ENCODE results near the gene LAMP1. TPM values are rescaled to one million over a fixed set of nuclear protein-coding genes. Genes with fewer than 3 reads are reported as not detected.

Gene LAMP1
- total and polyA plus RNA-seq, 2 experiments from 2014 or later = 34.5 to 107 TPM

GRCh38 chr13:113337556-113337955 is 40.5 kb downstream of the LAMP1 start (continued):
- TF ChIP-seq JUNB (IDR thresholded peaks at IDR 0.05; ENCODE audit: unreplicated experiment) = no peak
- no peak for TF ChIP-seq EZH2 (IDR thresholded peaks at IDR 0.05; ENCODE audit: low read depth, unreplicated experiment)
- TF ChIP-seq NANOG (IDR thresholded peaks at IDR 0.05; ENCODE audit: borderline replicate concordance) = no peak
- no peak for TF ChIP-seq CREB1 (CRISPR knock-in tag; IDR thresholded peaks at IDR 0.05; ENCODE audit: low read depth)
- TF ChIP-seq, protein P1, sequence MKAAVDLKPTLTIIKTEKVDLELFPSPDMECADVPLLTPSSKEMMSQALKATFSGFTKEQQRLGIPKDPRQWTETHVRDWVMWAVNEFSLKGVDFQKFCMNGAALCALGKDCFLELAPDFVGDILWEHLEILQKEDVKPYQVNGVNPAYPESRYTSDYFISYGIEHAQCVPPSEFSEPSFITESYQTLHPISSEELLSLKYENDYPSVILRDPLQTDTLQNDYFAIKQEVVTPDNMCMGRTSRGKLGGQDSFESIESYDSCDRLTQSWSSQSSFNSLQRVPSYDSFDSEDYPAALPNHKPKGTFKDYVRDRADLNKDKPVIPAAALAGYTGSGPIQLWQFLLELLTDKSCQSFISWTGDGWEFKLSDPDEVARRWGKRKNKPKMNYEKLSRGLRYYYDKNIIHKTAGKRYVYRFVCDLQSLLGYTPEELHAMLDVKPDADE (IDR thresholded peaks at IDR 0.05) = no peak
- no peak for TF ChIP-seq ZNF114 (CRISPR knock-in tag; IDR thresholded peaks at IDR 0.05)
- TF ChIP-seq POLR2AphosphoS5 (IDR thresholded peaks at IDR 0.05; ENCODE audit: low read depth) = no peak
- TF ChIP-seq STAT1 (IDR thresholded peaks at IDR 0.05; ENCODE audit: unreplicated experiment) = no peak
- no peak for TF ChIP-seq CTCF (conservative IDR thresholded peaks at IDR 0.05; ENCODE audit: low read depth in 2 of 2)

DNA sequence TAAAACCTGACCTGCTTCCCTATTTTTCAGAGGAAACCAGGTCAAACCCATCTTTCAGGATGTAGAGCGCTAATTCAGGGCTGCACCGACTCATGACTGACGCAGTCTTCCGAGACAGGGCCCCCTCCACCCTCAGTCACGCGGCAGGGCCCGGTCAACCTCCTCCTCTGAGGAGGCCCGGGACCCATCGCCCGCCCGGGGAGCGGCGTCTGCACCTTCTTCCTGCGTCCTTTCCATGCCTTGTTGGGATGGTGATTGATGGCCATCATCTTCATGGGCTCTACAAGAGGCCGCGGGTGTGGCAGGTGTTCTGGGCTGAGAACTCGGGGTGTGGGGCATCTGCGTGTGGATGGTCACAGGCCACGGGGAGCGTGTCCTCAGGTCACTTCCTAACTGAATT is 40.9 kb downstream of the LAMP1 start:
- Histone ChIP-seq H3K4me2 (no peak overlapping the region), H3K4me1 (ENCODE audit: insufficient read depth) (no peaks in the 10 kb centered on the region), H3K9me2 (ENCODE audit: insufficient read depth) (no peaks in the 10 kb centered on the region), H2AFZ (no peak overlapping the region), H3K27me3 (ENCODE audit: insufficient read depth) (no peaks in the 10 kb centered on the region), H3K4me3 (no peak overlapping the region), H3F3A (replicated peaks; ENCODE audit: low read depth) (0 out of 2 replicates have a peak, but pooled peaks cover 10% of the 10 kb centered on the region), H3K36me3 (ENCODE audit: insufficient read depth) (no peaks in the 10 kb centered on the region), H3K27ac (ENCODE audit: low read depth) (no peak overlapping the region), H3K79me2 (replicated peaks; ENCODE audit: insufficient read depth) (no peaks in the 10 kb centered on the region; the same call in 1 of the 2 replicates), H4K20me1 (replicated peaks; ENCODE audit: insufficient read depth) (peaks cover 4% of the 10 kb centered on the region)
- DNase-seq (ENCODE audit: low spot score) (no peak), ATAC-seq (peak; percentile 25; the same call in 2 of the 3 replicates)
- Mint-ChIP-seq H3K9me3 (no peaks in the 10 kb centered on the region; the same call in 2 of the 3 replicates), H3K4me1 (no peaks in the 10 kb centered on the region; the same call in 2 of the 3 replicates), H3K27ac (peak overlapping the region; percentile 44; the same call in 1 of the 2 replicates), H3K36me3 (ENCODE audit: low read depth) (peaks cover 75% of the 10 kb centered on the region), H3K4me3 (no peak overlapping the region), H3K27me3 (ENCODE audit: insufficient read depth, low read depth, poor library complexity) (peaks cover 5% of the 10 kb centered on the region)
- TF ChIP-seq ZNF331 (CRISPR knock-in tag; IDR thresholded peaks at IDR 0.05; ENCODE audit: low read depth) (no peak), NANOG (IDR thresholded peaks at IDR 0.05; ENCODE audit: borderline replicate concordance) (no peak), ZNF114 (CRISPR knock-in tag; IDR thresholded peaks at IDR 0.05) (no peak), STAT1 (IDR thresholded peaks at IDR 0.05; ENCODE audit: unreplicated experiment) (no peak), JUNB (IDR thresholded peaks at IDR 0.05; ENCODE audit: unreplicated experiment) (no peak), CREB1 (CRISPR knock-in tag; IDR thresholded peaks at IDR 0.05; ENCODE audit: low read depth) (no peak), EZH2 (IDR thresholded peaks at IDR 0.05; ENCODE audit: low read depth, unreplicated experiment) (no peak)
- TF ChIP-seq, protein P2, sequence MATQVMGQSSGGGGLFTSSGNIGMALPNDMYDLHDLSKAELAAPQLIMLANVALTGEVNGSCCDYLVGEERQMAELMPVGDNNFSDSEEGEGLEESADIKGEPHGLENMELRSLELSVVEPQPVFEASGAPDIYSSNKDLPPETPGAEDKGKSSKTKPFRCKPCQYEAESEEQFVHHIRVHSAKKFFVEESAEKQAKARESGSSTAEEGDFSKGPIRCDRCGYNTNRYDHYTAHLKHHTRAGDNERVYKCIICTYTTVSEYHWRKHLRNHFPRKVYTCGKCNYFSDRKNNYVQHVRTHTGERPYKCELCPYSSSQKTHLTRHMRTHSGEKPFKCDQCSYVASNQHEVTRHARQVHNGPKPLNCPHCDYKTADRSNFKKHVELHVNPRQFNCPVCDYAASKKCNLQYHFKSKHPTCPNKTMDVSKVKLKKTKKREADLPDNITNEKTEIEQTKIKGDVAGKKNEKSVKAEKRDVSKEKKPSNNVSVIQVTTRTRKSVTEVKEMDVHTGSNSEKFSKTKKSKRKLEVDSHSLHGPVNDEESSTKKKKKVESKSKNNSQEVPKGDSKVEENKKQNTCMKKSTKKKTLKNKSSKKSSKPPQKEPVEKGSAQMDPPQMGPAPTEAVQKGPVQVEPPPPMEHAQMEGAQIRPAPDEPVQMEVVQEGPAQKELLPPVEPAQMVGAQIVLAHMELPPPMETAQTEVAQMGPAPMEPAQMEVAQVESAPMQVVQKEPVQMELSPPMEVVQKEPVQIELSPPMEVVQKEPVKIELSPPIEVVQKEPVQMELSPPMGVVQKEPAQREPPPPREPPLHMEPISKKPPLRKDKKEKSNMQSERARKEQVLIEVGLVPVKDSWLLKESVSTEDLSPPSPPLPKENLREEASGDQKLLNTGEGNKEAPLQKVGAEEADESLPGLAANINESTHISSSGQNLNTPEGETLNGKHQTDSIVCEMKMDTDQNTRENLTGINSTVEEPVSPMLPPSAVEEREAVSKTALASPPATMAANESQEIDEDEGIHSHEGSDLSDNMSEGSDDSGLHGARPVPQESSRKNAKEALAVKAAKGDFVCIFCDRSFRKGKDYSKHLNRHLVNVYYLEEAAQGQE (IDR thresholded peaks at IDR 0.05; ENCODE audit: unreplicated experiment) = no peak
- TF ChIP-seq, protein P3, sequence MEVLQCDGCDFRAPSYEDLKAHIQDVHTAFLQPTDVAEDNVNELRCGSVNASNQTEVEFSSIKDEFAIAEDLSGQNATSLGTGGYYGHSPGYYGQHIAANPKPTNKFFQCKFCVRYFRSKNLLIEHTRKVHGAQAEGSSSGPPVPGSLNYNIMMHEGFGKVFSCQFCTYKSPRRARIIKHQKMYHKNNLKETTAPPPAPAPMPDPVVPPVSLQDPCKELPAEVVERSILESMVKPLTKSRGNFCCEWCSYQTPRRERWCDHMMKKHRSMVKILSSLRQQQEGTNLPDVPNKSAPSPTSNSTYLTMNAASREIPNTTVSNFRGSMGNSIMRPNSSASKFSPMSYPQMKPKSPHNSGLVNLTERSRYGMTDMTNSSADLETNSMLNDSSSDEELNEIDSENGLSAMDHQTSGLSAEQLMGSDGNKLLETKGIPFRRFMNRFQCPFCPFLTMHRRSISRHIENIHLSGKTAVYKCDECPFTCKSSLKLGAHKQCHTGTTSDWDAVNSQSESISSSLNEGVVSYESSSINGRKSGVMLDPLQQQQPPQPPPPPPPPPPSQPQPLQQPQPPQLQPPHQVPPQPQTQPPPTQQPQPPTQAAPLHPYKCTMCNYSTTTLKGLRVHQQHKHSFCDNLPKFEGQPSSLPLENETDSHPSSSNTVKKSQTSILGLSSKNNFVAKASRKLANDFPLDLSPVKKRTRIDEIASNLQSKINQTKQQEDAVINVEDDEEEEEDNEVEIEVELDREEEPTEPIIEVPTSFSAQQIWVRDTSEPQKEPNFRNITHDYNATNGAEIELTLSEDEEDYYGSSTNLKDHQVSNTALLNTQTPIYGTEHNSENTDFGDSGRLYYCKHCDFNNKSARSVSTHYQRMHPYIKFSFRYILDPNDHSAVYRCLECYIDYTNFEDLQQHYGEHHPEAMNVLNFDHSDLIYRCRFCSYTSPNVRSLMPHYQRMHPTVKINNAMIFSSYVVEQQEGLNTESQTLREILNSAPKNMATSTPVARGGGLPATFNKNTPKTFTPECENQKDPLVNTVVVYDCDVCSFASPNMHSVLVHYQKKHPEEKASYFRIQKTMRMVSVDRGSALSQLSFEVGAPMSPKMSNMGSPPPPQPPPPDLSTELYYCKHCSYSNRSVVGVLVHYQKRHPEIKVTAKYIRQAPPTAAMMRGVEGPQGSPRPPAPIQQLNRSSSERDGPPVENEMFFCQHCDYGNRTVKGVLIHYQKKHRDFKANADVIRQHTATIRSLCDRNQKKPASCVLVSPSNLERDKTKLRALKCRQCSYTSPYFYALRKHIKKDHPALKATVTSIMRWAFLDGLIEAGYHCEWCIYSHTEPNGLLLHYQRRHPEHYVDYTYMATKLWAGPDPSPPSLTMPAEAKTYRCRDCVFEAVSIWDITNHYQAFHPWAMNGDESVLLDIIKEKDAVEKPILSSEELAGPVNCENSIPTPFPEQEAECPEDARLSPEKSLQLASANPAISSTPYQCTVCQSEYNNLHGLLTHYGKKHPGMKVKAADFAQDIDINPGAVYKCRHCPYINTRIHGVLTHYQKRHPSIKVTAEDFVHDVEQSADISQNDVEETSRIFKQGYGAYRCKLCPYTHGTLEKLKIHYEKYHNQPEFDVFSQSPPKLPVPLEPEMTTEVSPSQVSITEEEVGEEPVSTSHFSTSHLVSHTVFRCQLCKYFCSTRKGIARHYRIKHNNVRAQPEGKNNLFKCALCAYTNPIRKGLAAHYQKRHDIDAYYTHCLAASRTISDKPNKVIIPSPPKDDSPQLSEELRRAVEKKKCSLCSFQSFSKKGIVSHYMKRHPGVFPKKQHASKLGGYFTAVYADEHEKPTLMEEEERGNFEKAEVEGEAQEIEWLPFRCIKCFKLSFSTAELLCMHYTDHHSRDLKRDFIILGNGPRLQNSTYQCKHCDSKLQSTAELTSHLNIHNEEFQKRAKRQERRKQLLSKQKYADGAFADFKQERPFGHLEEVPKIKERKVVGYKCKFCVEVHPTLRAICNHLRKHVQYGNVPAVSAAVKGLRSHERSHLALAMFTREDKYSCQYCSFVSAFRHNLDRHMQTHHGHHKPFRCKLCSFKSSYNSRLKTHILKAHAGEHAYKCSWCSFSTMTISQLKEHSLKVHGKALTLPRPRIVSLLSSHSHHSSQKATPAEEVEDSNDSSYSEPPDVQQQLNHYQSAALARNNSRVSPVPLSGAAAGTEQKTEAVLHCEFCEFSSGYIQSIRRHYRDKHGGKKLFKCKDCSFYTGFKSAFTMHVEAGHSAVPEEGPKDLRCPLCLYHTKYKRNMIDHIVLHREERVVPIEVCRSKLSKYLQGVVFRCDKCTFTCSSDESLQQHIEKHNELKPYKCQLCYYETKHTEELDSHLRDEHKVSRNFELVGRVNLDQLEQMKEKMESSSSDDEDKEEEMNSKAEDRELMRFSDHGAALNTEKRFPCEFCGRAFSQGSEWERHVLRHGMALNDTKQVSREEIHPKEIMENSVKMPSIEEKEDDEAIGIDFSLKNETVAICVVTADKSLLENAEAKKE (CRISPR knock-in tag; IDR thresholded peaks at IDR 0.05) = no peak

Data from GM23338 (cell line).